Heart left ventricle (tissue), 16 donors: Measurements from ENCODE around the gene EHD1. TPM values are rescaled to one million over a fixed set of nuclear protein-coding genes. Genes with fewer than 3 reads are reported as not detected.
"Not testable (repeated sequence)": the region's sequence is repeated elsewhere in the genome, so short reads cannot be mapped to it uniquely, and the experiment has no call there.

Experiments used
- ATAC-seq, 4 donors: fragments of 200-7000 bp; cut with Tn5 transposase; one replicate each; pipeline ENCODE4 v1.9.1; 2020 to 2022; ENCODE audit warnings: moderate library complexity in 4 of 4, mild to moderate bottlenecking in 3 of 4, moderate number of reproducible peaks in 1 of 4
- DNase-seq, 5 donors: peaks; one replicate each; pipeline ENCODE4 v3.0.0-alpha.2; 2020
- H3K27ac ChIP-seq, 12 donors: fragments of 200-600 bp; sonication (generic) in 4 of 12; one replicate each; pipeline versions ENCODE4 v1.5.0 to v1.8.0; 2016 to 2022; ENCODE audit warnings: mild to moderate bottlenecking in 2 of 12
- H3K27me3 ChIP-seq, 9 donors: fragments of 200-600 bp; sonication (generic) in 2 of 9; one replicate each; pipeline versions ENCODE4 v1.5.1 to v1.8.0; 2016 to 2022; ENCODE audit warnings: mild to moderate bottlenecking in 3 of 9
- H3K36me3 ChIP-seq, 9 donors: fragments of 200-600 bp; sonication (generic) in 2 of 9; one replicate each; pipeline versions ENCODE4 v1.5.0 to v1.8.0; 2018 to 2022; ENCODE audit warnings: mild to moderate bottlenecking in 2 of 9
- H3K4me1 ChIP-seq, 12 donors: fragments of 200-600 bp; sonication (generic) in 4 of 12; one replicate each; pipeline versions ENCODE4 v1.5.0 to v1.8.0; 2016 to 2022; ENCODE audit warnings: mild to moderate bottlenecking in 3 of 12
- H3K4me3 ChIP-seq, 12 donors: fragments of 200-600 bp; sonication (generic) in 4 of 12; one replicate each; pipeline versions ENCODE4 v1.5.0 to v1.8.0; 2017 to 2022; ENCODE audit warnings: mild to moderate bottlenecking in 9 of 12, moderate library complexity in 4 of 12
- H3K9me3 ChIP-seq, 12 donors: fragments of 200-600 bp; sonication (generic) in 4 of 12; one replicate each; pipeline versions ENCODE4 v1.5.0 to v1.8.0; 2016 to 2022; ENCODE audit warnings: mild to moderate bottlenecking in 1 of 12
- POLR2A ChIP-seq, 2 donors: fragments of 450-650 bp; IDR thresholded peaks; one replicate each; pipeline ENCODE4 v1.6.1; 2017; ENCODE audit warnings: antibody characterized with exemption in 2 of 2, mild to moderate bottlenecking in 2 of 2, moderate library complexity in 2 of 2
- WGBS, 4 donors: extraction: QIAGEN DNeasy Blood & Tissue Kit in 2 of 4; methylation state at CpG; one replicate each; pipeline versions ENCODE4 v1.1.5 to v1.1.7; 2013 to 2018; 5-methylcytosine and 5-hydroxymethylcytosine counted together
- intact Hi-C, 10 donors: fragments of 100-400 bp; cut with DNase I; formaldehyde crosslinking; loops; one replicate each; pipeline versions ENCODE4 v1.11.1 to v1.14.2; 2022
- polyA plus RNA-seq, 2 donors: library from polyadenylated mRNA; stranded (reverse); fragments of 200-250 nt; gene quantifications; one replicate each; pipeline ENCODE4 v1.2.3, GENCODE V29; 2013
- total RNA-seq, 9 donors: library from RNA; depleted of rRNA in 2 of 9; stranded (reverse); fragments of >200 nt in 2 of 9; fragmentation: NEBNext Ultra II Directional in 3 of 9; extraction: Animal tissue kit (Norgen Biotek cat#: 25700) in 3 of 9; gene quantifications; one replicate each; pipeline versions ENCODE4 v1.1.0 to v1.2.4, GENCODE V29; 2016 to 2023
- TF ChIP-seq, protein P1 (sequence below), 12 donors: fragments of 200-600 bp; sonication (generic) in 4 of 12; IDR thresholded peaks; one replicate each; pipeline versions ENCODE4 v1.5.0 to v1.8.0; 2018 to 2022; ENCODE audit warnings: antibody characterized with exemption in 12 of 12, mild to moderate bottlenecking in 5 of 12
- donor health status: ischemic (EF 13 %, LVEDD 7.1; RV severe dilation, severe dysfunction).
- donor health status: healthy with polysubstance abuse.
- donor health status: DM: no; HTN: yes; CAD: no.
- donor health status: DM: no; HTN: no; CAD: no.
- donor health status: ischemic (EF 25% LVEDD 6.9; RV normal size, moderate dysfunction).
- donor health status: ischemic (EF 25% LVEDD 5.7; RV mildly dilated, moderate dysfunction).
- donor health status: healthy.
- donor health status: DM: yes; HTN: yes; CAD: no.
- donor health status: ischemic (EF 35%, LVEDD 5.7; RV mildly dilated, moderate dysfunction).
- donor health status: nonischemic (EF 11% LVEDD 7.7; RV severe dilation, severe dysfunction).
- donor health status: DM: yes; HTN: yes; CAD: no.
- donor health status: PGD.
- donor health status: ischemic (EF 29% LVEDD 5.4; RV normal size, mild dysfunction).
- donor health status: nonischemic (EF 23%, LVEDD 6.1; RV moderate dilation, normal function).

EHD1 gene
- total and polyA plus RNA-seq, 11 donors = 27.9 to 102 (median 58.0) TPM

DNA sequence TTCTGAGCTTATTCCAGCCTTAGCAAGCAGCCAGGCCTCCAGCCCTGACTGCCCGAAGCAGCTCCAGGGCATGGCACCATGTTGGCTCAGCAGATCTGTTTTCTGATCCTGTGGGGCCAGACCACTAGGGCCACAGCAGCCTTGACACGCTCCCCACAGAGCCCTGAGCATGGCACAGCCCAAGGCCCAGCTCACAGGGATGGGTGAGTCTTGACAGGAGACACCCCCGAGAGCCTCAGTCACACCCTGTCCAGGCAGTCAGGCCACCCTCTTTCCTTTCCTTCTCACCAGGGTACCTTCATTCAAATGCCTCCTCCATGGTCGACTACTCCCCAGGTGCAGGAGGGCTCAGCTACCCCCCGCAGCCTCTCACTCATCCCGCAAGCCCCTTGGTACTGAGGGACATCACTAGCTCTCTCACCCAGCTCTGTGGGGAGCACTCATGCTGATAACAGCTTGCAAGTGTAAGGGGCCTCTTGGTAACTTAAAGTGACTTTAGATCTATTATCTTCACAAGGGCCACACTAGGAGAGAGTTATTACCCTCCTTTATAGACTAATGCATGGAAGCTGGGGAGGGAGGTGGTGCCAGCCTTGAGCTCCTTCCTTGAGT is 30.1 kb downstream of the EHD1 start:
- Histone ChIP-seq H3K9me3 (no peaks in the 10 kb centered on the region), H3K27me3 (peaks cover 0 to 4% (median 0%) of the 10 kb centered on the region in 9 donors), H3K4me1 (peaks cover 9 to 73% (median 60%) of the 10 kb centered on the region in 12 donors), H3K36me3 (peaks cover 0 to 17% (median 2%) of the 10 kb centered on the region in 9 donors), H3K27ac (peak overlapping the region in 11 of 12 donors; percentile 49 to 91 (median 81)), H3K4me3 (no peak overlapping the region)
- WGBS, 4 donors = 77 to 86% (median 81%) methylated on average over 6 of the region's 6 CpGs
- no peak for TF ChIP-seq POLR2A (IDR thresholded peaks at IDR 0.05)
- TF ChIP-seq, protein P1, sequence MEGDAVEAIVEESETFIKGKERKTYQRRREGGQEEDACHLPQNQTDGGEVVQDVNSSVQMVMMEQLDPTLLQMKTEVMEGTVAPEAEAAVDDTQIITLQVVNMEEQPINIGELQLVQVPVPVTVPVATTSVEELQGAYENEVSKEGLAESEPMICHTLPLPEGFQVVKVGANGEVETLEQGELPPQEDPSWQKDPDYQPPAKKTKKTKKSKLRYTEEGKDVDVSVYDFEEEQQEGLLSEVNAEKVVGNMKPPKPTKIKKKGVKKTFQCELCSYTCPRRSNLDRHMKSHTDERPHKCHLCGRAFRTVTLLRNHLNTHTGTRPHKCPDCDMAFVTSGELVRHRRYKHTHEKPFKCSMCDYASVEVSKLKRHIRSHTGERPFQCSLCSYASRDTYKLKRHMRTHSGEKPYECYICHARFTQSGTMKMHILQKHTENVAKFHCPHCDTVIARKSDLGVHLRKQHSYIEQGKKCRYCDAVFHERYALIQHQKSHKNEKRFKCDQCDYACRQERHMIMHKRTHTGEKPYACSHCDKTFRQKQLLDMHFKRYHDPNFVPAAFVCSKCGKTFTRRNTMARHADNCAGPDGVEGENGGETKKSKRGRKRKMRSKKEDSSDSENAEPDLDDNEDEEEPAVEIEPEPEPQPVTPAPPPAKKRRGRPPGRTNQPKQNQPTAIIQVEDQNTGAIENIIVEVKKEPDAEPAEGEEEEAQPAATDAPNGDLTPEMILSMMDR (IDR thresholded peaks at IDR 0.05) = no peak
- intact Hi-C loops = loop anchor here (2.0 to 10.0 kb wide), 8 partner anchors 20 to 269 kb away; partner anchors contain the start of genes ARL2 (in 5 of the 10), BATF2 (in 3 of the 10), ZNHIT2 (in 3 of the 10) and TM7SF2 (in 2 of the 10)
- ATAC-seq (no peak), DNase-seq (no peak)

DNA sequence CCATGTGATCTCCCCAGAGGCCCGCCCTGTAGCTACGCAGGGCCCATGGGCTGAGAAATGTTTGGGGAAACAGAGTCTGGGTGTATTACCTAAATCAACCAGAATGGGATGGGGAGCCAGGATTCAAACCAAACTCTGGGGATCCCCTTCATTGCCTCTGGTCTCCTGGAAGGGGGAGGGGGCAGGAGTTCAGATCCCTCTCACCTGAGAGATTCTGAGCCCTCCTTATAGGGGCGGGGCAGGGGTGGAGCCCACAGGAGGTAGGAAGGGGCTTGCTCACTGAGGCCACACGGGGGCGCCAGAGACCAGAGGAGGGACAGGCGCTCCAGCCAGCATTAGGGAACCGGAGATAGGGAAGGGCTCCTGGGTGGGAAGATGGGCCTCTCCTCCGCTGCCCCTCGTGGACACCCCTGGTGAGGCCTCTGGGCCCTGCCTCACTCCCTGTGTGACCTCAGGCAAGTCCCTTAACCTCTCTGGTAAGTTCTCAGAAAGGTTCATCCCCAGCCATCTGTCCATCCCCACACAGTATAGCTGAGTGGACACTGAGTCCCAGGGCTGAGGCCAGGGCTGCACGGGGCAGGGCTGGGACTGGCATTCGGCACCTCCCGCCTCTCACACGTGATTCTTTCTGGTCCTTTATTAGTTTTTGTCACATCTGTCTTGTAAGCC is 31.3 kb downstream of the EHD1 start:
- TF ChIP-seq, protein P1 (IDR thresholded peaks at IDR 0.05) = peak; percentile 94 to 99 (median 98)
- TF ChIP-seq POLR2A (IDR thresholded peaks at IDR 0.05) = peak in 1 of 2 donors; percentile 18
- Histone ChIP-seq H3K4me1 (peaks cover 7 to 61% (median 52%) of the 10 kb centered on the region in 12 donors), H3K4me3 (no peak overlapping the region), H3K27ac (peak overlapping the region in 6 of 12 donors; percentile 15 to 89 (median 56)), H3K27me3 (peaks cover 0 to 4% (median 0%) of the 10 kb centered on the region in 9 donors), H3K9me3 (no peaks in the 10 kb centered on the region), H3K36me3 (peaks cover 0 to 6% (median 0%) of the 10 kb centered on the region in 9 donors)
- ATAC-seq (peak; percentile 79 to 91 (median 84)), DNase-seq (peak; percentile 90 to 96 (median 91))
- 23 to 32% (median 27%) methylated on average over 10 to 13 of the region's 13 CpGs for WGBS, 4 donors
- intact Hi-C loops = loop anchor here (1.0 to 10.0 kb wide), 9 partner anchors 47 to 270 kb away; partner anchors contain the start of genes ARL2 (in 5 of the 10), BATF2 (in 3 of the 10), ZNHIT2 (in 3 of the 10) and TM7SF2 (in 2 of the 10)

DNA sequence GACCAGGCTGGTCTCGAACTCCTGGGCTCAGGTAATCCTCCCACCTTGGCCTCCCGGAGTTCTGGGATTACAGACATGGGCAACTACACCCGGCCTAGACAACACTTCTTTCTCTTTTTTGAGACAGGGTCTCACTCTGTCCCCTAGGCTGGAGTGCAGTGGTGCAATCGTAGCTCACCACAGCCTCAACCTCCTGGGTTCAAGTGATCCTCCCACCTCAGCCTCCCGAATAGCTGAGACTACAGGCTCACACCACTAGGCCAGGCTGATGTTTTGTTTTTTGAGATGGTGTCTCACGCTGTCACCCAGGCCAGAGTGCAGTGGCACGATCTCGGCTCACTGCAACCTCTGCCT is 32.7 kb downstream of the EHD1 start:
- intact Hi-C loops = loop anchor here (2.0 to 10.0 kb wide), 9 partner anchors 49 to 272 kb away; partner anchors contain the start of genes ARL2 (in 5 of the 10), BATF2 (in 3 of the 10), ZNHIT2 (in 3 of the 10) and TM7SF2 (in 2 of the 10)
- 95 to 100% (median 96%) methylated on average over 8 of the region's 8 CpGs for WGBS, 4 donors
- not testable (repeated sequence) for H3K27ac ChIP-seq, H3K4me3 ChIP-seq, DNase-seq, ATAC-seq, H3K27me3 ChIP-seq, H3K9me3 ChIP-seq, H3K36me3 ChIP-seq
- peaks cover 0 to 48% (median 40%) of the 10 kb centered on the region in 12 donors for H3K4me1 ChIP-seq

DNA sequence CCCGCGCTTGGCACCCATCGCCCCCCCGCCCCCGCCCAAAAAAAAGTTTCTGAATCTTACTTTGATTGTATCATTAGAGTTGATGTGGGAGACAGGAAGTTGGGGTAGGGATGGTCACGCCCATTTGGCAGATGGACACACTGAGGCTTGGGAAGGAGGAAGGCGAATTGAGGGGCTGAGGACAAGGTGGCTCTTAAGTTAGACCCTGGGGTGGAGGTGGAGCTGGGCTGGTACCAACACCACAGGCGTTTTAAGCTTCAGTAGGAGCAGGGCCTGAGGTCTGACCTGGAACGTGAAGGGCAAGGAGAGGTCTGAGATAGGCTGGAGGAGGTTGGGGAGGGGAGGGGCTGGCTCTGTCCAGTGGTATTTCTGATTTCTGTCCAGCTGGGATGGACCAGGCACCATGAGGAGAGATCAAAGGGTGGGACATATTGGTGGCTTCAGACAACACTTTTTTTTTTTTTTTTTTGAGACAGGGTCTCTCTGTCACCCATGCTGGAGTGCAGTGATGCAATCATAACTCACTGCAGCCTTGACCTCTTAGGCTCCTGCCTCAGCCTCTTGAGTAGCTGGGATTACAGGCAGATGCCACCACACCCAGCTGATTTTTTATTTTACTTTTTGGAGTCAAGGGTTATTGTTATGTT is 33.2 kb downstream of the EHD1 start:
- no peaks in the 10 kb centered on the region for H3K36me3 ChIP-seq
- H3K27ac ChIP-seq = peak overlapping the region in 6 of 12 donors; percentile 8 to 47 (median 40)
- no peaks in the 10 kb centered on the region for H3K9me3 ChIP-seq
- peaks cover 0 to 4% (median 0%) of the 10 kb centered on the region in 9 donors for H3K27me3 ChIP-seq
- DNase-seq = peak in 1 of 5 donors; percentile 25
- peaks cover 0 to 43% (median 35%) of the 10 kb centered on the region in 12 donors for H3K4me1 ChIP-seq
- H3K4me3 ChIP-seq = peak overlapping the region; percentile 32 to 64 (median 48)
- intact Hi-C loops = loop anchor here (2.0 to 10.0 kb wide), 8 partner anchors 150 to 272 kb away; partner anchors contain the start of genes ARL2 (in 5 of the 10), BATF2 (in 3 of the 10), ZNHIT2 (in 3 of the 10) and TM7SF2 (in 2 of the 10)
- no peak for ATAC-seq
- TF ChIP-seq POLR2A (IDR thresholded peaks at IDR 0.05) = no peak
- 24 to 31% (median 25%) methylated on average over 6 to 9 of the region's 9 CpGs for WGBS, 4 donors
